RWPE1 (cell line): ENCODE data around the gene LCE5A.
A peak's percentile ranks its signal among the peaks of the same experiment; 100 is the strongest.

Experiments
- CTCF ChIA-PET: fragments of 350-600 bp; sonication (Branson Sonifier 250); formaldehyde crosslinking; extraction: SDS; loops from one replicate; lab custom pipeline; 2021; lab: Yijun Ruan, JAX
- POLR2A ChIA-PET: fragments of 400-600 bp; formaldehyde crosslinking; extraction: SDS; loops from one replicate; lab custom pipeline; 2020; ENCODE audit warnings: antibody characterized with exemption; ENCODE audit not compliant: low non-redundant PET; lab: Yijun Ruan, JAX
- DNase-seq: peaks from one replicate; pipeline ENCODE4 v3.0.0; 2012; ENCODE audit warnings: low spot score
- H3K27ac ChIP-seq: fragments of 450-650 bp; 2 replicates; pipeline ENCODE4 v1.5.1; 2017
- TF ChIP-seq, protein P1 (sequence below): fragments of 450-650 bp; conservative IDR thresholded peaks from 2 replicates; pipeline ENCODE4 v1.5.1; 2017; ENCODE audit warnings: low read depth, mild to moderate bottlenecking

Gene LCE5A

DNA sequence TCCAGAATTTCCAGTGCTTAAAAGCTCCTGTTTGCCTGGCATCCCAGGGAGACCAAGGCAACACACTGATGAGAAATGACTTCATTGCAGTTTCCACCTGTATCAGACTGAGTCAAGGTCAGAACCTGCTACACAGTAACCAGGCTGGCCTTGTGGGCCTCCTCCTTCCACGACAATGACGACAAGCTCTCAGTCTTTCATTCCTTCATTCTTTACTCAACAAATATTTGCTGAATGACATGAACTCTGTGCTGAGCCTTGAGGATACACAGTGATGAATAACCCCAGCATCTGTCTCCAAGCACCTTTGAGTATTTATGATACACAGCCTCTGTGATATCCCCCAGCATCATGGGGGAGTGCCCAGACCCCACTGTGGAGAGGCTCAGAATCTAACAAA, 8.9 kb upstream of the LCE5A start:
- TF ChIP-seq, protein P1, sequence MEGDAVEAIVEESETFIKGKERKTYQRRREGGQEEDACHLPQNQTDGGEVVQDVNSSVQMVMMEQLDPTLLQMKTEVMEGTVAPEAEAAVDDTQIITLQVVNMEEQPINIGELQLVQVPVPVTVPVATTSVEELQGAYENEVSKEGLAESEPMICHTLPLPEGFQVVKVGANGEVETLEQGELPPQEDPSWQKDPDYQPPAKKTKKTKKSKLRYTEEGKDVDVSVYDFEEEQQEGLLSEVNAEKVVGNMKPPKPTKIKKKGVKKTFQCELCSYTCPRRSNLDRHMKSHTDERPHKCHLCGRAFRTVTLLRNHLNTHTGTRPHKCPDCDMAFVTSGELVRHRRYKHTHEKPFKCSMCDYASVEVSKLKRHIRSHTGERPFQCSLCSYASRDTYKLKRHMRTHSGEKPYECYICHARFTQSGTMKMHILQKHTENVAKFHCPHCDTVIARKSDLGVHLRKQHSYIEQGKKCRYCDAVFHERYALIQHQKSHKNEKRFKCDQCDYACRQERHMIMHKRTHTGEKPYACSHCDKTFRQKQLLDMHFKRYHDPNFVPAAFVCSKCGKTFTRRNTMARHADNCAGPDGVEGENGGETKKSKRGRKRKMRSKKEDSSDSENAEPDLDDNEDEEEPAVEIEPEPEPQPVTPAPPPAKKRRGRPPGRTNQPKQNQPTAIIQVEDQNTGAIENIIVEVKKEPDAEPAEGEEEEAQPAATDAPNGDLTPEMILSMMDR = no peak
- ChIA-PET POLR2A (no interaction called here), CTCF (interaction anchor here (1.0 kb wide), 1 partner anchor 31 kb away, joined by 3 read pairs; no protein-coding TSS in a partner anchor)
- peak overlapping the region; percentile 84 for H3K27ac ChIP-seq
- no peak for DNase-seq

DNA sequence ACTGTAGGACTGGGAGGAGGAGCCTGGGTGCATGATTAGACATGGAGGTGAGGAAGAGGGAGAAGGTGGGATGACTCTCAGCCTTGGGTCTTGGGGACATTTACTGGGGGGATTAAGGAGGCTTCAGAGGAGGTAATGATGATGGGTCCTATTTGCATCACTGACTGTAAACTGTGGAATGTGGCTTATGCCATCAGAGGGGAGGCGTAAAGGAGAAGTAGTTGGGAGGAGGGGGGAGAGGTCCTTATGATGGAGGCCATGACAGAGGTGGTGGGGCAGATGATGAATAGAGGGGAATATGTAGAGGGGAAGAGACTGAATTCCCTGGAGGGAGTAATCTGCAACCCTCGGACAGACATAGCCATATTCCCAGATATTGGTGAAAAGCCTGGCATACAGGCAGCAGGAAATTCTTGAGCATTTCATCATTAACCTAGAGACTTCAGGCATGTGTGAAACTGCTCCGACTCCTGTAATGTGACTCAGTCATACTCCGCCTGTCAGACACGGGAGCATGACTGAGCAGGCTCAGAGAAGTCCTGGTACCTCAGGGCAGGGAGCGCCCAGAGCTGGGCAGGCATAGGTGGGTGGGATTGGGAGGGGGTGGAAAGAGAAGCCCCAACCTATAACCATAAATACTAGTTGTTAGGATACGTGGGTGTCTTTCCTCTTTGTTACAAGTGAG, 8.0 kb upstream of the LCE5A start:
- ChIA-PET CTCF (interaction anchor here (1.0 kb wide), 1 partner anchor 30 kb away, joined by 3 read pairs; no protein-coding TSS in a partner anchor), POLR2A (no interaction called here)
- peak; percentile 80 for DNase-seq
- H3K27ac ChIP-seq = peak overlapping the region; percentile 84
- TF ChIP-seq, protein P1 = no peak

DNA sequence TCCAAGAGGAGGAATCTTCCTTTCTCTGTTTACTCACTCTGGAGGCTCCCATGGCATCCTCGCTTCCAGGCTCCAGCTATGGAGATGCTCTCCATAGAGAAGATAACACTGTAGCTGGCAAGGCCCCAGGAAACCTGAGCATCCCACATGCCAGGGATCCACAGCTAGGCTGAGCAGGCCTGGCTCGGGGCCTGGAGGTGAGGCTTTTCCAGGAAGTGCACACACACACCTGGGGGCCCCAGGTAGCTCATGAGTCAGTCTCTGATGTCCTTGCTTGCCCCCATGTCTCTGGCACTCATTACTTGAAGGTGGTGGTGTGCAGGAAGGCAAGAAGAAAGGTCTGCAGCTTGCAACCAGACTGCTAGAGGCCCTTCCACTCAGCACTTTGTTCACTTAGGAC, 5.5 kb upstream of the LCE5A start:
- CTCF ChIA-PET = interaction anchor here (0.6 to 1.9 kb wide), 3 partner anchors 28 to 617 kb away, joined by 3 to 5 read pairs (median 3); no protein-coding TSS in a partner anchor
- H3K27ac ChIP-seq = peak overlapping the region; percentile 16; the same call in 1 of the 2 replicates
- TF ChIP-seq, protein P1 = no peak

DNA sequence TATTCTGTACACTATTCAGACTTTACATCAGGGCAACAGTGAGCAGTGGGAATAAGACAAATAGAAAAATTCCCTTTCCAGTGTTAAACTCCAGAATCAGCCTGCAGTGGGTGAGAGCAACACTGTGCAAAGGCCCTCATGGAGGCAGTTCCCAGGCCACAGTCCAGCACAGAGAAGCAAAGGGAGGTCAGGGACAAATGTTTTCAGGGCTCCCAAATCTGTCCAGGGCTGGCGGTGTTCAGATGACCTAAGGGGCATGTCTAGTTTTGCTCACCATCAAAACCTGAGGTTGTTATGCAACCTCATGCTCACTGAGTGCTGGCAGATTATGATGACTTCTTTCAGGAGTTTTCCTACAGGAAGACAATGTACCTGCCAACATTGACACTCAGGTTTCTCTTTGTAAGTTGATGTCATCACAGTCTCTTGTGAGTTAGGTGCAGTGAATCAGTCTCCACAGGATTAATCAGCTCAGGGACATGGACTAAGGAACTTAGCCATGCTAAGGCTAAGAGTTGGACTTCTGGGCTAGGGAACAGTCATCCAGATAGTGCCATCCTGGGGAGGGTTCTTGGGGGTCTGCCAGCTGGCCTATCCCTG, 3.6 kb upstream of the LCE5A start:
- TF ChIP-seq, protein P1 = no peak
- ChIA-PET POLR2A (no interaction called here), CTCF (no interaction called here)
- peak; percentile 57 for DNase-seq
- peak overlapping the region; percentile 76 for H3K27ac ChIP-seq

More for the DNA sequence above, 5.5 kb upstream of the LCE5A start:
- POLR2A ChIA-PET = no interaction called here
- no peak for DNase-seq

DNA sequence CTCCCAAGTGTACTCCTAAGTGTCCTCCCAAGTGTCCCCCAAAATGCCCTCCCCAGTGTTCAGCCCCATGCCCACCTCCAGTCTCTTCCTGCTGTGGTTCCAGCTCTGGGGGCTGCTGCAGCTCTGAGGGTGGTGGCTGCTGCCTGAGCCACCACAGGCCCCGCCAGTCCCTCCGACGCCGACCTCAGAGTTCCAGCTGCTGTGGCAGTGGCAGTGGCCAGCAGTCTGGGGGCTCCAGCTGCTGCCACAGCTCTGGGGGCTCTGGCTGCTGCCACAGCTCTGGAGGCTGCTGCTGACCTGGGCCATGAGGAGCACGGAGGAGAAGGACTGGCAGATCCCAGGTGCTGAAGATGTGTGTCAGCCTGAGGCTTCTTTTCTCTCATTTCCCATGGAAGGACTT, 993 bp downstream of the LCE5A start:
- DNase-seq = no peak
- TF ChIP-seq, protein P1 = no peak
- no peak overlapping the region for H3K27ac ChIP-seq
- ChIA-PET POLR2A (no interaction called here), CTCF (interaction anchor here (1.0 kb wide), 1 partner anchor 14 kb away, joined by 4 read pairs; no protein-coding TSS in a partner anchor)

DNA sequence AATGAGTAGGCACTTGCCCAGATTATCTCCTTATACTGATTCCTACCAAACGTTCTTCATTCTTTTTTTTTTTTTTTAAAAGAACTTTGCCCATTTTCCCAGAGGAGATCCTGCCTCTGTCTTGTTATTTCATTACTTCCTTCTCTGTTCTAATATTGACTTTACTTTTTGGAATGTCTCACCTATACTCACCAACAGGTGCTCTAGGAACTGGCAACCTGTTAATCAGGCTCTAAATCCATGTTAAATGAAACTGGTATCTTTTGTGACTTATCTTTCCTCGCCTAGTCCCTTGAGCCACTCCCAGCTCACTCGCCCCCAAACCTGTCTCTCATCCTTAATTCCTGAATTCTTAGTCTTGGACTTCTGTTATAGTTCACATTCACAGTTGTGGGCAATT, 2.5 kb downstream of the LCE5A start:
- H3K27ac ChIP-seq = no peak overlapping the region
- TF ChIP-seq, protein P1 = no peak
- DNase-seq = no peak
- ChIA-PET CTCF (interaction anchor here (0.6 kb wide), 1 partner anchor 626 kb away, joined by 5 read pairs; no protein-coding TSS in a partner anchor), POLR2A (no interaction called here)
